Kidney (tissue), 14 donors: ENCODE measurements around the gene PIK3CD. TPM values are rescaled to one million over a fixed set of nuclear protein-coding genes. Genes with fewer than 3 reads are reported as not detected.
A peak's percentile ranks its signal among the peaks of the same experiment; 100 is the strongest.

Experiments used
- DNase-seq, 5 donors: peaks; one replicate each; pipeline ENCODE4 v3.0.0-alpha.2; 2013 to 2020
- FAIRE-seq: peaks from 2 replicates; lab custom pipeline; 2012; peaks lifted over from hg19 to GRCh38; lab: Jason Lieb, UNC
- H3K27ac ChIP-seq, 2 donors: one replicate each; pipeline ENCODE4 v1.7.0; 2013; ENCODE audit warnings: low read depth in 2 of 2, low read length in 2 of 2, inconsistent platforms in 1 of 2
- H3K27me3 ChIP-seq: one replicate; pipeline ENCODE4 v1.7.1; 2013; ENCODE audit warnings: low read length, inconsistent platforms; ENCODE audit not compliant: control insufficient read depth, insufficient read depth
- H3K36me3 ChIP-seq, 3 donors: one replicate each; pipeline versions ENCODE4 v1.7.0 to v1.7.1; 2013; ENCODE audit warnings: low read length in 3 of 3, control low read depth in 1 of 3, inconsistent platforms in 1 of 3; ENCODE audit not compliant: insufficient read depth in 3 of 3, control insufficient read depth in 2 of 3
- H3K4me1 ChIP-seq, 3 donors: one replicate each; pipeline versions ENCODE4 v1.7.0 to v1.7.1; 2013; ENCODE audit warnings: low read length in 3 of 3, inconsistent platforms in 1 of 3, low read depth in 1 of 3; ENCODE audit not compliant: control insufficient read depth in 2 of 3, insufficient read depth in 2 of 3
- H3K4me3 ChIP-seq, 3 donors: one replicate each; pipeline versions ENCODE4 v1.7.0 to v1.8.1; 2013; ENCODE audit warnings: low read length in 3 of 3, control low read depth in 1 of 3, inconsistent platforms in 1 of 3
- H3K9ac ChIP-seq, 3 donors: one replicate each; pipeline versions ENCODE4 v1.7.0 to v1.7.1; 2013; ENCODE audit warnings: low read length in 3 of 3, control low read depth in 1 of 3, inconsistent platforms in 1 of 3
- H3K9me3 ChIP-seq, 3 donors: one replicate each; pipeline versions ENCODE4 v1.7.0 to v1.7.1; 2013; ENCODE audit warnings: low read length in 3 of 3, control low read depth in 1 of 3, inconsistent platforms in 1 of 3; ENCODE audit not compliant: control insufficient read depth in 2 of 3, insufficient read depth in 1 of 3
- intact Hi-C: fragments of 100-400 bp; cut with DNase I; formaldehyde crosslinking; loops from one replicate; pipeline ENCODE4 v1.11.1; 2022
- polyA plus RNA-seq: library from polyadenylated mRNA; stranded (reverse); fragments of 350-450 nt; fragmentation: Illumina TruSeq; extraction: RNeasy Lipid Tissue Mini Kit (QIAGEN cat#74804); gene quantifications from one replicate; pipeline ENCODE4 v1.2.3, GENCODE V29; 2014; ENCODE audit warnings: low read depth, low replicate concordance; ENCODE audit not compliant: insufficient read depth
- total RNA-seq: library from RNA; stranded (reverse); fragmentation: NEBNext Ultra II Directional; extraction: Animal tissue kit (Norgen Biotek cat#: 25700); gene quantifications from one replicate; pipeline ENCODE4 v1.2.1, GENCODE V29; 2021
- TF ChIP-seq, protein P1 (sequence below): IDR thresholded peaks from 3 replicates; pipeline ENCODE4 v1.5.1; 2012; ENCODE audit warnings: mild to moderate bottlenecking, moderate library complexity, borderline replicate concordance; ENCODE audit not compliant: insufficient read depth; ENCODE audit errors: extremely low read depth
- donor health status: control.
- donor health status: control.
- donor health status: control.
- donor health status: control.
- donor health status: control.
- donor health status: DM: yes; HTN: yes; CAD: no.
- donor health status: Normal renal cell carcinoma (clear cell type).

The PIK3CD gene
- total and polyA plus RNA-seq, 2 donors from 2014 or later = 5.3 to 19.7 TPM

DNA sequence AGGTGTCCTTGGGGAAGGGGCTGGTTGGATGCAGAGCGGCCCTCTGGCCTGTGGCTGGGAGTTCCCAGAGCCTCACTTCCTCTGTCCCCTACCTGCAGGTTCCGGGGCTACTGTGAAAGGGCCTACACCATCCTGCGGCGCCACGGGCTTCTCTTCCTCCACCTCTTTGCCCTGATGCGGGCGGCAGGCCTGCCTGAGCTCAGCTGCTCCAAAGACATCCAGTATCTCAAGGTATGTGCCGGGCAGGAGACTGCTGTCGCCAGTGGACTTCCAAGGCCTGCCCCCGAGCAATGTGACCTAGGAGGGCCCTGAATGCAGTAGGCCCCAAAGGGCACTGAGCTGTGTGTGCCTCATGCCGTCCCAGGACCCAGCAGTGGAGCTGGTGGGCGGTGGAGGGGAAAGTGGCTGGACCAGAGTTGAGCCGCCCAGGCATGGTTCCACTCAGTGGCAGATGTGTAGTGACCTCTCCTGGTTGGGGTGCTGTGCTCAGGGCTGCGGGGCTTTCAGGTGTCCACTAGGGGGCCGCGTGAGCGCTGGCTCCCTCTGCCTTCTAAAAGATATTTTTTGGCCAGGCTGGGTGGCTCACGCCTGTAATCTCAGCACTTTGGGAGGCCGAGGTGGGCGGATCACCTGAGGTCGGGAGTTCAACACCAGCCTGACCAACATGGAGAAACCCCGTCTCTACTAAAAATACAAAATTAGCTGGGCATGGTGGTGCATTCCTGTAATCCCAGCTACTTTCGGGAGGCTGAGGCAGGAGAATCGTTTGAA is 73.4 kb downstream of the PIK3CD start:
- Histone ChIP-seq H3K9ac (no peak overlapping the region), H3K27me3 (no peaks in the 10 kb centered on the region), H3K9me3 (peaks cover 0 to 3% (median 0%) of the 10 kb centered on the region in 3 donors), H3K36me3 (peaks cover 3 to 23% (median 8%) of the 10 kb centered on the region in 3 donors), H3K27ac (no peak overlapping the region), H3K4me3 (no peak overlapping the region), H3K4me1 (no peaks in the 10 kb centered on the region)
- FAIRE-seq (no peak), DNase-seq (peak; percentile 17 to 79 (median 39))
- intact Hi-C loops = loop anchor here (10.0 kb wide), 1 partner anchor 140 kb away; no protein-coding TSS in a partner anchor
- TF ChIP-seq, protein P1, sequence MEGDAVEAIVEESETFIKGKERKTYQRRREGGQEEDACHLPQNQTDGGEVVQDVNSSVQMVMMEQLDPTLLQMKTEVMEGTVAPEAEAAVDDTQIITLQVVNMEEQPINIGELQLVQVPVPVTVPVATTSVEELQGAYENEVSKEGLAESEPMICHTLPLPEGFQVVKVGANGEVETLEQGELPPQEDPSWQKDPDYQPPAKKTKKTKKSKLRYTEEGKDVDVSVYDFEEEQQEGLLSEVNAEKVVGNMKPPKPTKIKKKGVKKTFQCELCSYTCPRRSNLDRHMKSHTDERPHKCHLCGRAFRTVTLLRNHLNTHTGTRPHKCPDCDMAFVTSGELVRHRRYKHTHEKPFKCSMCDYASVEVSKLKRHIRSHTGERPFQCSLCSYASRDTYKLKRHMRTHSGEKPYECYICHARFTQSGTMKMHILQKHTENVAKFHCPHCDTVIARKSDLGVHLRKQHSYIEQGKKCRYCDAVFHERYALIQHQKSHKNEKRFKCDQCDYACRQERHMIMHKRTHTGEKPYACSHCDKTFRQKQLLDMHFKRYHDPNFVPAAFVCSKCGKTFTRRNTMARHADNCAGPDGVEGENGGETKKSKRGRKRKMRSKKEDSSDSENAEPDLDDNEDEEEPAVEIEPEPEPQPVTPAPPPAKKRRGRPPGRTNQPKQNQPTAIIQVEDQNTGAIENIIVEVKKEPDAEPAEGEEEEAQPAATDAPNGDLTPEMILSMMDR = peak; percentile 72

GRCh38 chr1:9726406-9726805 is 74.9 kb downstream of the PIK3CD start:
- Histone ChIP-seq H3K4me3 (no peak overlapping the region), H3K4me1 (no peaks in the 10 kb centered on the region), H3K9ac (no peak overlapping the region), H3K9me3 (peaks cover 0 to 3% (median 0%) of the 10 kb centered on the region in 3 donors), H3K27ac (no peak overlapping the region), H3K36me3 (peaks cover 3 to 35% (median 15%) of the 10 kb centered on the region in 3 donors), H3K27me3 (no peaks in the 10 kb centered on the region)
- intact Hi-C loops = loop anchor here (10.0 kb wide), 1 partner anchor 138 kb away; no protein-coding TSS in a partner anchor
- DNase-seq (peak in 1 of 5 donors; percentile 61), FAIRE-seq (no peak)
- TF ChIP-seq, protein P1 = no peak

DNA sequence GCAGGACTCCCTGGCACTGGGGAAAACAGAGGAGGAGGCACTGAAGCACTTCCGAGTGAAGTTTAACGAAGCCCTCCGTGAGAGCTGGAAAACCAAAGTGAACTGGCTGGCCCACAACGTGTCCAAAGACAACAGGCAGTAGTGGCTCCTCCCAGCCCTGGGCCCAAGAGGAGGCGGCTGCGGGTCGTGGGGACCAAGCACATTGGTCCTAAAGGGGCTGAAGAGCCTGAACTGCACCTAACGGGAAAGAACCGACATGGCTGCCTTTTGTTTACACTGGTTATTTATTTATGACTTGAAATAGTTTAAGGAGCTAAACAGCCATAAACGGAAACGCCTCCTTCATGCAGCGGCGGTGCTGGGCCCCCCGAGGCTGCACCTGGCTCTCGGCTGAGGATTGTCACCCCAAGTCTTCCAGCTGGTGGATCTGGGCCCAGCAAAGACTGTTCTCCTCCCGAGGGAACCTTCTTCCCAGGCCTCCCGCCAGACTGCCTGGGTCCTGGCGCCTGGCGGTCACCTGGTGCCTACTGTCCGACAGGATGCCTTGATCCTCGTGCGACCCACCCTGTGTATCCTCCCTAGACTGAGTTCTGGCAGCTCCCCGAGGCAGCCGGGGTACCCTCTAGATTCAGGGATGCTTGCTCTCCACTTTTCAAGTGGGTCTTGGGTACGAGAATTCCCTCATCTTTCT is 75.5 kb downstream of the PIK3CD start:
- TF ChIP-seq, protein P1 = no peak
- no peaks in the 10 kb centered on the region for H3K27me3 ChIP-seq
- FAIRE-seq (no peak), DNase-seq (peak in 1 of 5 donors; percentile 21)
- H3K27ac ChIP-seq = no peak overlapping the region
- H3K36me3 ChIP-seq = peaks cover 3 to 41% (median 15%) of the 10 kb centered on the region in 3 donors
- H3K4me3 ChIP-seq = no peak overlapping the region
- H3K4me1 ChIP-seq = no peaks in the 10 kb centered on the region
- peaks cover 0 to 3% (median 0%) of the 10 kb centered on the region in 3 donors for H3K9me3 ChIP-seq
- intact Hi-C loops = loop anchor here (10.0 kb wide), 1 partner anchor 138 kb away; no protein-coding TSS in a partner anchor
- no peak overlapping the region for H3K9ac ChIP-seq
